Esophagus muscularis mucosa (tissue), 3 donors: ENCODE results near the gene FRMD4A.

Experiments used
- EP300 ChIP-seq: sonication (generic); formaldehyde crosslinking; IDR thresholded peaks from one replicate; pipeline ENCODE4 v1.6.1; 2017; ENCODE audit warnings: antibody characterized with exemption
- TF ChIP-seq, protein P1 (sequence below), 3 experiments: fragments of 200-600 bp in 2 of 3; fragments of 450-650 bp in 1 of 3; sonication (generic) in 2 of 3; IDR thresholded peaks; one replicate each; pipeline ENCODE4 v1.5.1; 2017 to 2019; ENCODE audit warnings: antibody characterized with exemption in 3 of 3, mild to moderate bottlenecking in 2 of 3, moderate library complexity in 1 of 3

DNA sequence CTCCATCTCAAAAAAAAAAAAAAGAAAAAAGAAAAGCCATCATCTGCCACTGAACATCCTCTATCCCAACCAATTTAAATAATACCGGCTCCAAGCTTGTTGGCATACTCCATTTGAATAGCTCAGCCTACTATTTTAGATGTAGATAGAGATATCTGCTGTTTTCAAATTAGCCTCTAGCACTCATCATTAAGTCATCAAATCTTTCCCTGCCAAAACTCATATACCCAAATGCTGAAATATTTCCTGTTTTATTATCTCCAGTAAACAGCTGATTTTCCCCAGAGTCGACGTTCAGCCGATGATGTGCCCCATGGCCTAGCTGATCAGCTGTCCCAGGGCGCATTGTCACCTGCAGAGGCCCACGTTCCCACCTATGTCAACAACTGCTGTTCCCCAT is 34.5 kb upstream of the FRMD4A start:
- TF ChIP-seq, protein P1, sequence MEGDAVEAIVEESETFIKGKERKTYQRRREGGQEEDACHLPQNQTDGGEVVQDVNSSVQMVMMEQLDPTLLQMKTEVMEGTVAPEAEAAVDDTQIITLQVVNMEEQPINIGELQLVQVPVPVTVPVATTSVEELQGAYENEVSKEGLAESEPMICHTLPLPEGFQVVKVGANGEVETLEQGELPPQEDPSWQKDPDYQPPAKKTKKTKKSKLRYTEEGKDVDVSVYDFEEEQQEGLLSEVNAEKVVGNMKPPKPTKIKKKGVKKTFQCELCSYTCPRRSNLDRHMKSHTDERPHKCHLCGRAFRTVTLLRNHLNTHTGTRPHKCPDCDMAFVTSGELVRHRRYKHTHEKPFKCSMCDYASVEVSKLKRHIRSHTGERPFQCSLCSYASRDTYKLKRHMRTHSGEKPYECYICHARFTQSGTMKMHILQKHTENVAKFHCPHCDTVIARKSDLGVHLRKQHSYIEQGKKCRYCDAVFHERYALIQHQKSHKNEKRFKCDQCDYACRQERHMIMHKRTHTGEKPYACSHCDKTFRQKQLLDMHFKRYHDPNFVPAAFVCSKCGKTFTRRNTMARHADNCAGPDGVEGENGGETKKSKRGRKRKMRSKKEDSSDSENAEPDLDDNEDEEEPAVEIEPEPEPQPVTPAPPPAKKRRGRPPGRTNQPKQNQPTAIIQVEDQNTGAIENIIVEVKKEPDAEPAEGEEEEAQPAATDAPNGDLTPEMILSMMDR (IDR thresholded peaks at IDR 0.05) = no peak
- TF ChIP-seq EP300 = no peak
